Renal cortical epithelial cell (primary cell): Measurements from ENCODE around the gene CELF4. TPM values are rescaled to one million over a fixed set of nuclear protein-coding genes. Genes with fewer than 3 reads are reported as not detected.
A peak's percentile ranks its signal among the peaks of the same experiment; 100 is the strongest.

ENCODE experiments used
- DNase-seq: peaks from one replicate; pipeline ENCODE4 v3.0.0-alpha.2; 2011; ENCODE audit warnings: low read depth
- total RNA-seq: library from RNA; depleted of rRNA; stranded (reverse); fragments of >200 nt; gene quantifications from 2 replicates; pipeline ENCODE4 v1.2.3, GENCODE V29; 2014

Gene CELF4
- total RNA-seq, 1 donor from 2014 or later = not detected

GRCh38 chr18:37442477-37442876 lies 123.1 kb downstream of the CELF4 start:
- no peak for DNase-seq

- DNase-seq = no peak
These were observed 123.8 kb downstream of the CELF4 start for GRCh38 chr18:37441821-37442220.

GRCh38 chr18:37440206-37440605 lies 125.4 kb downstream of the CELF4 start:
- DNase-seq = no peak

GRCh38 chr18:37438417-37439180 lies 127.0 kb downstream of the CELF4 start:
- DNase-seq = no peak

- DNase-seq = peak; percentile 68
These were observed 129.6 kb downstream of the CELF4 start for GRCh38 chr18:37435996-37436395.

GRCh38 chr18:37435150-37435867 lies 130.3 kb downstream of the CELF4 start:
- DNase-seq = peak; percentile 71

GRCh38 chr18:37434161-37434860 lies 131.3 kb downstream of the CELF4 start:
- DNase-seq = no peak

- DNase-seq = no peak
These were observed 133.0 kb downstream of the CELF4 start for GRCh38 chr18:37432436-37433195.

GRCh38 chr18:37430357-37431076 lies 135.1 kb downstream of the CELF4 start:
- no peak for DNase-seq

GRCh38 chr18:37429791-37430190 lies 135.8 kb downstream of the CELF4 start:
- no peak for DNase-seq

- DNase-seq = no peak
These were observed 137.2 kb downstream of the CELF4 start for GRCh38 chr18:37428288-37428974.

GRCh38 chr18:37426586-37426985 lies 139.0 kb downstream of the CELF4 start:
- no peak for DNase-seq

- DNase-seq = no peak
These were observed 140.4 kb downstream of the CELF4 start for GRCh38 chr18:37425222-37425621.

- DNase-seq = peak; percentile 66
These were observed 141.1 kb downstream of the CELF4 start for GRCh38 chr18:37424507-37424906.

GRCh38 chr18:37422596-37422995 lies 143.0 kb downstream of the CELF4 start:
- no peak for DNase-seq

- DNase-seq = no peak
These were observed 143.5 kb downstream of the CELF4 start for GRCh38 chr18:37422116-37422515.

GRCh38 chr18:37421341-37422077 lies 144.1 kb downstream of the CELF4 start:
- no peak for DNase-seq

GRCh38 chr18:37420315-37420880 lies 145.2 kb downstream of the CELF4 start:
- DNase-seq = peak; percentile 81

GRCh38 chr18:37419866-37420265 lies 145.7 kb downstream of the CELF4 start:
- no peak for DNase-seq

- DNase-seq = peak; percentile 90
These were observed 146.3 kb downstream of the CELF4 start for GRCh38 chr18:37419315-37419714.
